ENCODE data around the gene MAP4K4. TPM values are rescaled to one million over a fixed set of nuclear protein-coding genes. Genes with fewer than 3 reads are reported as not detected.
"Not testable (repeated sequence)": the region's sequence is repeated elsewhere in the genome, so short reads cannot be mapped to it uniquely, and the experiment has no call there.

The MAP4K4 gene
- total RNA-seq, 1 donor from 2014 or later: 115 TPM

- DNase-seq (ENCODE audit: low read depth): no peak
- no peak for TF ChIP-seq CTCF (conservative IDR thresholded peaks at IDR 0.05; ENCODE audit: low read depth, low read length)
- no peak overlapping the region for H3K4me3 ChIP-seq (ENCODE audit: low read depth, low read length)
Measured at GRCh38 chr2:101931402-101931801, 233.9 kb downstream of the MAP4K4 start.

GRCh38 chr2:101935764-101936163 is 238.3 kb downstream of the MAP4K4 start:
- H3K4me3 ChIP-seq (ENCODE audit: low read depth, low read length); DNase-seq (ENCODE audit: low read depth): not testable (repeated sequence)

- no peak for TF ChIP-seq CTCF (conservative IDR thresholded peaks at IDR 0.05; ENCODE audit: low read depth, low read length)
- DNase-seq (ENCODE audit: low read depth): no peak
- H3K4me3 ChIP-seq (ENCODE audit: low read depth, low read length): no peak overlapping the region
Measured at GRCh38 chr2:101942851-101943250, 245.3 kb downstream of the MAP4K4 start.

Other genes with a start within 250 kb of the MAP4K4 start
- gene RFX8, start 222.6 kb upstream of the MAP4K4 start, total RNA-seq: not detected in 2 replicates

All from epithelial cell of proximal tubule (primary cell).